ENCODE results near the gene NDUFS6. TPM values are rescaled to one million over a fixed set of nuclear protein-coding genes. Genes with fewer than 3 reads are reported as not detected.

The NDUFS6 gene
- total and polyA plus RNA-seq, 2 of the 4 experiments (the other 2 are of a cell fraction): 10.4 to 69.0 TPM

GRCh38 chr5:1835431-1835830 is 34.2 kb downstream of the NDUFS6 start:
- no peak overlapping the region for H3K9ac ChIP-seq (ENCODE audit: low read depth, low read length)
- ChIA-PET CTCF (no interaction called here), POLR2A (ENCODE audit: unreplicated experiment) (no interaction called here)
- H3K14ac ChIP-seq (replicated peaks; ENCODE audit: low read depth, low read length): no peak overlapping the region
- no peak overlapping the region for H3K4me2 ChIP-seq (ENCODE audit: low read depth, low read length)
- no peak overlapping the region for H2AK5ac ChIP-seq (ENCODE audit: low read depth, low read length)
- no peak for ATAC-seq (ENCODE audit: low read depth)
- H2BK15ac ChIP-seq (ENCODE audit: low read depth, low read length): no peak overlapping the region
- H2BK120ac ChIP-seq (ENCODE audit: low read depth, low read length): no peak overlapping the region
- H4K91ac ChIP-seq (ENCODE audit: insufficient read depth, low read depth, low read length): no peak overlapping the region
- no peak overlapping the region for H3K4ac ChIP-seq (ENCODE audit: low read depth, low read length)
- dilution Hi-C loops (cut with HindIII; ENCODE audit: low sequenced_read_pairs, unreplicated experiment) (no loop called here), intact Hi-C loops (cut with micrococcal nuclease) (no loop called here), in situ Hi-C loops (cut with MboI; ENCODE audit: low sequenced_read_pairs) (no loop called here)
- DNase-seq: no peak
- 73% methylated on average over 3 of the region's 13 CpGs; no CpG with 5 or more reads in 1 of the 2 experiments for WGBS, 2 experiments (ENCODE audit: extremely low coverage in 2 of 2, insufficient read length in 1 of 2)
- no peak overlapping the region for H2BK20ac ChIP-seq (ENCODE audit: low read depth, low read length)
- no peak overlapping the region for H3K56ac ChIP-seq (ENCODE audit: extremely low read depth, insufficient read depth, low read length)
- peaks cover 47% of the 10 kb centered on the region for H3K27me3 ChIP-seq (ENCODE audit: control insufficient read depth, insufficient read depth, low read length)
- TF ChIP-seq RFX5 (IDR thresholded peaks at IDR 0.05; ENCODE audit: low read depth, low read length): no peak
- no peak for TF ChIP-seq MAZ (IDR thresholded peaks at IDR 0.05; ENCODE audit: borderline replicate concordance, low read depth, low read length)
- no peak for TF ChIP-seq MXI1 (IDR thresholded peaks at IDR 0.05; ENCODE audit: borderline replicate concordance, low read depth, low read length)
- no peak for TF ChIP-seq FOS (IDR thresholded peaks at IDR 0.05; ENCODE audit: low read depth, low read length)
- no peak for TF ChIP-seq CHD1 (IDR thresholded peaks at IDR 0.05; ENCODE audit: low read depth, low read length)
- TF ChIP-seq USF2 (IDR thresholded peaks at IDR 0.05; ENCODE audit: low read depth, low read length): no peak
- TF ChIP-seq MAFK (IDR thresholded peaks at IDR 0.05; ENCODE audit: low read depth, low read length): no peak
- TF ChIP-seq BHLHE40 (IDR thresholded peaks at IDR 0.05; ENCODE audit: low read depth, low read length): no peak
- no peak for TF ChIP-seq CTCF (conservative IDR thresholded peaks at IDR 0.05; ENCODE audit: low read depth, low read length)
- TF ChIP-seq POLR2A (IDR thresholded peaks at IDR 0.05; ENCODE audit: low read depth, low read length): no peak
- no peak for TF ChIP-seq RAD21 (IDR thresholded peaks at IDR 0.05; ENCODE audit: low read length)
- no peak for TF ChIP-seq RCOR1 (IDR thresholded peaks at IDR 0.05; ENCODE audit: insufficient replicate concordance, low read length)
- TF ChIP-seq SMC3 (IDR thresholded peaks at IDR 0.05; ENCODE audit: low read depth, low read length): no peak
- no peak for TF ChIP-seq CEBPB (IDR thresholded peaks at IDR 0.05; ENCODE audit: low read depth, low read length)
- no peak for TF ChIP-seq ELK1 (IDR thresholded peaks at IDR 0.05; ENCODE audit: borderline replicate concordance, low read depth, low read length)
- TF ChIP-seq NFE2L2 (IDR thresholded peaks at IDR 0.05; ENCODE audit: low read depth, low read length): no peak
- no peaks in the 10 kb centered on the region for H3K79me1 ChIP-seq (ENCODE audit: low read depth in 1 of 2, low read length in 2 of 2)
- H3K9me3 ChIP-seq (ENCODE audit: control insufficient read depth, insufficient read depth, low read length): no peaks in the 10 kb centered on the region
- H2AFZ ChIP-seq (replicated peaks; ENCODE audit: low read length, poor library complexity): no peak overlapping the region
- no TSS peak for BruUV-seq (replicated peaks)
- no peaks in the 10 kb centered on the region; the same call in 1 of the 2 replicates for H3K4me1 ChIP-seq (ENCODE audit: control insufficient read depth, insufficient read depth, low read length)
- H4K20me1 ChIP-seq (ENCODE audit: insufficient read depth, low read length): no peaks in the 10 kb centered on the region
- no peak overlapping the region for H2BK5ac ChIP-seq (ENCODE audit: low read depth, low read length, poor library complexity, severe bottlenecking)
- H3K9me1 ChIP-seq (ENCODE audit: insufficient read depth, low read length): no peaks in the 10 kb centered on the region
- no peak overlapping the region for H3K23ac ChIP-seq (ENCODE audit: low read depth, low read length)
- H3K18ac ChIP-seq (ENCODE audit: low read depth, low read length): no peak overlapping the region
- no peak overlapping the region for H3K27ac ChIP-seq (ENCODE audit: insufficient read depth, low read length)
- no peak overlapping the region for H4K8ac ChIP-seq (ENCODE audit: low read depth in 2 of 2, low read length in 2 of 2)
- no peak overlapping the region for H2AK9ac ChIP-seq (replicated peaks; ENCODE audit: low read depth, low read length, poor library complexity)
- no peaks in the 10 kb centered on the region for H3K36me3 ChIP-seq (ENCODE audit: control insufficient read depth, insufficient read depth, low read length)
- no peak overlapping the region for H4K5ac ChIP-seq (ENCODE audit: low read depth, low read length)
- H3K4me3 ChIP-seq (ENCODE audit: insufficient read depth, low read depth, low read length): no peak overlapping the region

All from IMR-90 (cell line).